KBM-7 (cell line): Measurements from ENCODE around the gene CERS6.

Experiments used
- DNase-seq: peaks from one replicate; pipeline ENCODE4 v3.0.0-alpha.2; 2015
- in situ Hi-C: fragments of 300-500 bp; cut with MboI; formaldehyde crosslinking; loops from 2 replicates; pipeline ENCODE4 v1.14.3; 2020; ENCODE audit warnings: low sequenced_read_pairs, low pct_unique_long_range_greater_than_20kb, mixed read lengths

Gene CERS6

DNA sequence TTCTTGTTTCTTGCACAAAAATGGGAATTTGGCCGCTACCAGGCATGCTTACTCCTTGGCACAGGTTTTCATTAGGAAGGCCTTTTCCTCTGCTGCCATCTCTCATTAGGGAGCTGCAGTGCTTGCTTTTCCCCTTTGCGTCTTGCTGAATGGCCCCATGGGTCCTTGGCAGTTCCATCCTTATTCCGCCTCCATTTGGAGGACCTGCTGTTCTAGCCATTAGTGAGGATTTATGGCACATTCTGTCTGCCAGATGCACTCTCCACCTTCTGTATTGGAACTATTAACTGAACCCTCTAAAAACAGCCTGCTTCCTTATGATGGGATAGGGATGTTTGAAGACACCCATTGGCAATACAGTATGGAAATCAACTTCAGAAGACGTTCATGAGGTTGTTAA is 242.9 kb downstream of the CERS6 start:
- in situ Hi-C loops, result loop anchor here (25.0 kb wide), 1 partner anchor 362 kb away; no protein-coding TSS in a partner anchor
- no peak for DNase-seq

DNA sequence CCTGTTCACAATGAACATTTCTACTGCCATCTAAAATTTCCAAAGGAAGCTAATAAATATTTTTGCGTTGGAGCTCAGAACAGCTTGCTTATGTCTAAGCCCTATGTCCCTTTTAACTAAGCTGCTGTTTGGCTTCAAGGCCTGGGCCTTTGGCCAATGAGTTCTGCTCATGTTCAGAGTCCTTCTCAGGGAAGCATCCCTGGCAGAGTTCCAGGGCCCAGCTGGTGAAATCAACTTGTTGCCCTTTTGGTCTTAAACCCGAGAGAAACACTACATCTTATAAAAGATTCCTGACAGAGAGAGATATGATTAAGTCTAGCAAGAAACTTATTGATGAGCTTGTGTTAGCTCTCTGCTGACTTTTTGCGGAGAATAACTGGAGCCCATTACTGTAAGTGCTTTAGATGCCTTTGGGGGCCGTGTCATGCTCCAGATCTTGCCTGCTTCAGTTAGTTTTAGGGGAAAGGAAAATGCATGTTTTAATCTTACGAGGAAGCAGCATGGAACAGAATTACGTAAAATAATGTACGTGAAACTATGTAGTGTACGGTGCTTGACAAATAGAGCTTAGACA is 243.9 kb downstream of the CERS6 start:
- in situ Hi-C loops, result loop anchor here (25.0 kb wide), 1 partner anchor 363 kb away; no protein-coding TSS in a partner anchor

DNA sequence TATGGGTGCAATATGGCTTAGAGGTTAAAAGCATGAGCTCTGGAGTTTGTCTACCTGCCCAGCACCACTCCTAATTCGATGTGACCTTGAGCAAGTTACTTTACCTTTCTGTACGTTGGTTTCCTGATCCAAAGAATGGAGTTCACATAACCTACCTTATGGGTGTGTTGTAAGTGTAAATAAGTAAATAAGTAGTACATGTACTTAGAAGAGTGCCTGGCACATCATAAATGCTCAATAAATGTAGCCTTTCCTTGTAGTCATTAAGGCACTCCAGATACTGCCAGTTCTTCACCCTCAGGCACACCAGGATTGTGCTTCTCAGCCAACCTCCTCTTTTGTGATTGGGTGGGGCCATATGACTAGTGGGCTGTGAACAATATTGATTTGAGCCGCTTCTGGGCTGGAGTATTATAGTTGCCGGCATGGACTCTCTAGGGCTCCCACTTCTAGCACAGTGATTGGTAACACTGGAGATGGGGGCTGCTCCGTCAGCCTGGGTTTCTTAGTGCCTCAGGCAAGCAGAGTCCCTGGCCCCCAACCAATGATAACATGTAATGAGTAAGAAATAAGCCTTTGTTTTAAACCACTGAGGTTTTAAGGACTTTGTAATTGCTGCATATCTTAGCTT is 244.7 kb downstream of the CERS6 start:
- DNase-seq, result no peak
- in situ Hi-C loops, result no loop called here

More for the DNA sequence above, 243.9 kb downstream of the CERS6 start:
- DNase-seq, result no peak

- in situ Hi-C loops, result no loop called here
- DNase-seq, result no peak
These were observed 246.5 kb downstream of the CERS6 start for GRCh38 chr2:168702579-168702978.

DNA sequence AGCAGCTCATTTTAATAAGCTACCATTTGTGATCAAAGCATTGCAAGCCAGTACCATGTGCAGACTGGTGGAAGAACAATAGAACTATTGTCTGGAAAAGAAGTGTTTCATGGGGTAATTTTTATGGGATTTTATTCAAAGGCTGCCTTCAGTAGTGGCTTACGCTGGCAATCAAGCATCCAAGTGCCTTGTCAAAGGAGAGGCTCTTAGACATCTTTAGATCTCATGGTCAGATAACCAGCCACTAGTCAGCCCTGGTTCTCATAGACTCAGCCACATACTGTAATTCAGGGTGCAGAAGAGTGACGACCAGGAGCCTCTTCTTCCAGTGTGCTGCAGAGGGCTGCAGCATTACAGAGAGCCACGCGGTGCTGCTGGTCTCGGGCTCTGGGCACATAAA is 247.9 kb downstream of the CERS6 start:
- DNase-seq, result no peak
- in situ Hi-C loops, result no loop called here

GRCh38 chr2:168705534-168706470 is 249.7 kb downstream of the CERS6 start:
- peak; percentile 57 for DNase-seq
- in situ Hi-C loops, result no loop called here

DNA sequence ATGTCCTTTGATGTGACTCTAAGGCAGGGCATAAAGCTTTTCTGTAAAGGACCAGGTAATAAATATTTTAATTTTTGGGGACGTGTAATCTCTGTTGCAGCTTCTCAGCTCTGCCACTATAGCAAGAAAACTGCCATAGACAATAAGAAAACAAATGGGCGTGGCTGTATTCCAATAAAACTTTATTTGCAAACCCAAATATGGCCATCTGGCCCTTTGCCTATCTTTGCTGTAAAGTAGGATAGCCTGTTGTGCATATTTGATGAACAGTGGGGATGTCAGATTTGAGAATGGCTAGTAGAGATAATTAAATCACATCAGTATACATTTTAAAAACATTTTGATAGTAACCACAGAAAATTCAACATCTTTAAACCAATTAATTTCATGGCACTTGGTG is 250.7 kb downstream of the CERS6 start:
- DNase-seq, result no peak
- in situ Hi-C loops, result no loop called here

DNA sequence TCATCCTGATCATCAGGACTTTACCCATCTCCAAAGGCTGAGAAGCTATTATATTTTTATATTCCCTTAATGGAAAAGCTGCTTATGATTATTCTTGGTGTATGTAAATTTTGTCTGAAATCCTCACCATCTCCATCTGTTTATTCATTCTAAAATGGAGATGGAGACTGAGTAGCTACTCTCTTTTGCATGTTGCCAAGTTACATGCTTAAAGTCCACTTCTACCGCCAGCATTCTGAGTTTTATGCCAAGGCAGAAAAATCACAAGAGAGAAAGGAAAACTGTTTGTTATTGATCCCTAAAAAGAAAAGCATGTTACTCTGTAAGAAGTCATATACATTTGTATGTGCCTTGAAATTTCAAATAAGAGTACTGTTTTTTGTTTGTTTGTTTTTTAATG is 252.0 kb downstream of the CERS6 start:
- in situ Hi-C loops, result no loop called here
- DNase-seq, result no peak

GRCh38 chr2:168710754-168711467 is 254.8 kb downstream of the CERS6 start:
- no peak for DNase-seq
- in situ Hi-C loops, result no loop called here

GRCh38 chr2:168712053-168712452 is 256.0 kb downstream of the CERS6 start:
- DNase-seq, result peak; percentile 29

DNA sequence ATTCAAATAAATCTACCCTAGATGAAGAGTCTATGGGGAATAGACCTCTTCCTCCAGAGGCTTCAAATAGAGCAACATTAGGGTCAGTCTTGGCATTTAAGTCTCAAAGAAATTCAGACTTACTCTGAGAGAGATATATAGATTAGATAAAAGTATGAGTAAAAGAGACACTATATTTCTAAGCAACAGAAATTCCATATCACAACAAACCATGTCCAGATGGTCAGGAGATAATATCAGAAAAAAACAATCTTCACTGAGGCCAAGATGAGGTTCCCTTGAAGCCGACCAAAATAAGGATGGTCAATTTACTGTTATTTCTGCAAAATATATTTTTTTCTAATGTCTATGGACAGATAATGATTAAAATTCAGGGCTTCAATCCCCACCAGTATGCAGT is 257.3 kb downstream of the CERS6 start:
- in situ Hi-C loops, result no loop called here
- no peak for DNase-seq

More at GRCh38 chr2:168712053-168712452, 256.0 kb downstream of the CERS6 start:
- in situ Hi-C loops, result no loop called here

DNA sequence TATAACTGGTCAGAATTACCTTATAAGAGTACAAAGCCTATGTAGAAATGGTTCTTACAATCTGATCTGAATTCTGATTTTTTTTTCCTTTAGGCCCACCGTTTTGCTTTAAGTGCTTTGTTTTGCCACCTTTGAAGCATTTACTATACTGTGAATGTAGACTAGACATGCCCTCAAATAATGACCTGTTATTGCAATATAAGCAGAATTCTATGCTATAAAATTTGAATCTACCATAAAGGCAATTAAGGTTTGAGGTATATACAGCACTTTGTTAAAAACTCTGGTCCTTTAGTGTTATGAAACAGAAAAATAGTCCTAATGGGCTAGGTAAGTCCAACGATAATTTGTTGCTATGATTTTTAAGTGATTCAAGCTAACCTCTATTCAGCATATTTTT is 259.8 kb downstream of the CERS6 start:
- in situ Hi-C loops, result no loop called here
- no peak for DNase-seq

DNA sequence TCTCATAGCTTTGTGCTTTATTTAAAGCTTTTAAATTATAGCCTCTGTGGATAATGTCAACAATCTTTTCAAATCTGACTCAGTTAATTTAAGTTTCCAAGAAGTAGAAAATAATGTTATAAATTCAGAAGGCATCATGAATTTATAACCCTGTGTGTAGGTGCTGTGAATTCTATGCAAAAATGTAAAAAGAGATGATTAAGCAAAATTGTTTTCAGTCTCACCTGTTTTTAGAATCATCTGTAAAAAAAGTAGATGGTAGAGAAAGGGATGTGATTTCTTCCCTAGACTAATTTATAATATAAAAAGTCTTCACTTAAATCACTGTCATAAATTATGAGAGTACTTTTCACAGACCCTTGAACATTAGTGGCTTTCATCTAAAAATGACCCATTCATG is 260.8 kb downstream of the CERS6 start:
- in situ Hi-C loops, result no loop called here
- DNase-seq, result no peak

DNA sequence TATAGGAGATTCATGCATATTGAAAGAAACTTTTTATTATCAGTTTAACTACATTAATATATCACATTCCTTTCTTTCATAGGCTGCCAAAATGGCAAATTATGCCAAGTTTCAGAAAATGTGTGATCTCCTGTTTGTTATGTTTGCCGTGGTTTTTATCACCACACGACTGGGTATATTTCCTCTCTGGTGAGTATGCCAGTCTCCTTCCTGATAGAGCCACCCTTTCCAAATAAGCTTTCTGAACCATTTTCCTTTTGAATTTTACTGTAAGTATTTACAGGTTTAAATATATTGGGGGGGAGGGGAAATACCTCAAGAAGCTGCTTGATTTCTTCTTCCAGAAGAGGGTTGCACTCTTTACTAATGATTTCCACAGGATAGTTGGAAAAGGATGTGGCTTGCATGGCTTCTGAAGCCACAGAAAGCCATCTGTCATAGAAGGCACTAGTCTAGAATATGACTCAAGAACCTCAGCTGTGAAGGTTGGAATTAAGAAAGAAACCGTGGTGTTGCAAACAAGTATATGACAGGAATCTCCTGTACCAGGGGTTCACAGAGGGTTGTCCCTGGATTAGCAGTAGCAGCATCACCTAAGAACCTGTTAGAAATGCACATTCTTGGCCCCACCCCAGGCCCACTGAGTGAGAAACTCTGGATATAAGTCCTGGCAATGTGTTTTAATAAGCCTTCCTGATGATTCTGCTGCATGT is 261.9 kb downstream of the CERS6 start:
- in situ Hi-C loops, result no loop called here
- DNase-seq, result no peak

GRCh38 chr2:168718622-168719021 is 262.6 kb downstream of the CERS6 start:
- in situ Hi-C loops, result no loop called here
- no peak for DNase-seq

GRCh38 chr2:168719446-168719845 is 263.4 kb downstream of the CERS6 start:
- no peak for DNase-seq
- in situ Hi-C loops, result no loop called here

- in situ Hi-C loops, result no loop called here
- no peak for DNase-seq
These were observed 266.5 kb downstream of the CERS6 start for GRCh38 chr2:168722592-168722991.

DNA sequence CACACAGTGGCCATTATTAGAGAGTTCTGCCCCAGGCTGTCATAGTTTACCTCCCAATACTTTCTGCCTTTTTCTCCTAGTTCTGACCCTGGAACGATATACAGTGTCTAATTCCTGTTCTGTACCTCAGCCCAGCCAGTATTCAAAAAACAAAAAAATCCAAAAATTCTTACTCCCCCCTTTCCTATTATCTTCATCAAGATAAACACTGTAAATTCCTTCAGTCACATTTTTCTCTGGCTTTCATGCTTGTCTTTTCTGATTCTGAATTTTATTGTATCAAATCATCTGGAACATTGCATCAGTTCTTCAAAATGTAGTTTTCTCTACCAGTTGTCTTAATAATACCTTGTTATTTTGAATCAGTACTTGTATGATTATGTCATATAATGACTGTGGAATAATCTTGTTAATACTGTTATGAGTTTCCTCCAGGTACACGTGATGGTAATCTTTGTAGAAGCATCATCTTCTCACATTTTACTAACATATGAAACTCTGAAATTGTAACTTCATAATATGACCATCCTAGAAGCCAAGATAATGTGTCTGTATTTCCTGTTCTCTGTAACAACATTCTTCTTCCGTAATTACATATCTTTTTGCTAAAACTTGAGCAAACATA is 267.3 kb downstream of the CERS6 start:
- DNase-seq, result no peak
- in situ Hi-C loops, result no loop called here
